ENCODE measurements around the gene ABCC5.

Gene ABCC5

GRCh38 chr3:184016811-184017671, 643 bp downstream of the ABCC5 start:
- peak; percentile 87 for DNase-seq (ENCODE audit: extremely low spot score)
- peak; percentile 97 for TF ChIP-seq CTCF (IDR thresholded peaks at IDR 0.05; ENCODE audit: control extremely low read depth, extremely low read depth, low read depth, missing control alignments)
- ChIA-PET POLR2A (no interaction called here), CTCF (interaction anchor here (0.6 to 6.0 kb wide), 23 partner anchors 10 to 224 kb away, joined by 3 to 65 read pairs (median 4); partner anchors contain the start of gene PARL)

GRCh38 chr3:184016169-184016570, 1.5 kb downstream of the ABCC5 start:
- ChIA-PET CTCF (interaction anchor here (0.7 to 6.0 kb wide), 12 partner anchors 9 to 131 kb away, joined by 3 to 65 read pairs (median 4); partner anchors contain the start of gene PARL), POLR2A (no interaction called here)
- no peak for DNase-seq (ENCODE audit: extremely low spot score)
- no peak for TF ChIP-seq CTCF (IDR thresholded peaks at IDR 0.05; ENCODE audit: control extremely low read depth, extremely low read depth, low read depth, missing control alignments)

- CTCF ChIA-PET: interaction anchor here (0.7 to 6.0 kb wide), 12 partner anchors 9 to 130 kb away, joined by 3 to 65 read pairs (median 4); partner anchors contain the start of gene PARL
- no peak for DNase-seq (ENCODE audit: extremely low spot score)
- TF ChIP-seq CTCF (IDR thresholded peaks at IDR 0.05; ENCODE audit: control extremely low read depth, extremely low read depth, low read depth, missing control alignments): no peak
- POLR2A ChIA-PET: no interaction called here
Observed at GRCh38 chr3:184015381-184016019, 2.2 kb downstream of the ABCC5 start.

GRCh38 chr3:184011937-184012889, 5.5 kb downstream of the ABCC5 start:
- no peak for TF ChIP-seq CTCF (IDR thresholded peaks at IDR 0.05; ENCODE audit: control extremely low read depth, extremely low read depth, low read depth, missing control alignments)
- ChIA-PET CTCF (interaction anchor here (0.7 to 2.5 kb wide), 4 partner anchors 9 to 117 kb away, joined by 3 to 8 read pairs (median 6); no protein-coding TSS in a partner anchor), POLR2A (no interaction called here)
- no peak for DNase-seq (ENCODE audit: extremely low spot score)

- DNase-seq (ENCODE audit: extremely low spot score): no peak
- POLR2A ChIA-PET: no interaction called here
- TF ChIP-seq CTCF (IDR thresholded peaks at IDR 0.05; ENCODE audit: control extremely low read depth, extremely low read depth, low read depth, missing control alignments): no peak
- CTCF ChIA-PET: interaction anchor here (2.5 kb wide), 1 partner anchor 116 kb away, joined by 8 read pairs; no protein-coding TSS in a partner anchor
Observed at GRCh38 chr3:184011230-184011876, 6.3 kb downstream of the ABCC5 start.
